8988T (cell line): ENCODE results near the gene GPRIN3.
"Not testable (repeated sequence)": the region's sequence is repeated elsewhere in the genome, so short reads cannot be mapped to it uniquely, and the experiment has no call there.

Source experiments
- DNase-seq: peaks from one replicate; pipeline ENCODE4 v3.0.0; 2011

GPRIN3 gene

GRCh38 chr4:89212666-89213381, 94.8 kb downstream of the GPRIN3 start:
- no peak for DNase-seq

GRCh38 chr4:89204624-89205023, 103.0 kb downstream of the GPRIN3 start:
- no peak for DNase-seq

GRCh38 chr4:89203902-89204301, 103.7 kb downstream of the GPRIN3 start:
- DNase-seq: no peak

- not testable (repeated sequence) for DNase-seq
These were observed 108.2 kb downstream of the GPRIN3 start for GRCh38 chr4:89199394-89199793.

GRCh38 chr4:89197920-89198319, 109.7 kb downstream of the GPRIN3 start:
- DNase-seq: no peak

- DNase-seq: no peak
These were observed 110.9 kb downstream of the GPRIN3 start for GRCh38 chr4:89196745-89197144.

- no peak for DNase-seq
These were observed 111.4 kb downstream of the GPRIN3 start for GRCh38 chr4:89196056-89196674.

- no peak for DNase-seq
These were observed 113.8 kb downstream of the GPRIN3 start for GRCh38 chr4:89193843-89194242.
